CD4-positive, alpha-beta T cell treated with Interleukin-17A for 1 hour (primary cell): ENCODE results near the gene AGPAT3.

Source experiments
- DNase-seq: peaks from one replicate; pipeline ENCODE4 v3.0.0-alpha.2; 2020

The AGPAT3 gene

DNA sequence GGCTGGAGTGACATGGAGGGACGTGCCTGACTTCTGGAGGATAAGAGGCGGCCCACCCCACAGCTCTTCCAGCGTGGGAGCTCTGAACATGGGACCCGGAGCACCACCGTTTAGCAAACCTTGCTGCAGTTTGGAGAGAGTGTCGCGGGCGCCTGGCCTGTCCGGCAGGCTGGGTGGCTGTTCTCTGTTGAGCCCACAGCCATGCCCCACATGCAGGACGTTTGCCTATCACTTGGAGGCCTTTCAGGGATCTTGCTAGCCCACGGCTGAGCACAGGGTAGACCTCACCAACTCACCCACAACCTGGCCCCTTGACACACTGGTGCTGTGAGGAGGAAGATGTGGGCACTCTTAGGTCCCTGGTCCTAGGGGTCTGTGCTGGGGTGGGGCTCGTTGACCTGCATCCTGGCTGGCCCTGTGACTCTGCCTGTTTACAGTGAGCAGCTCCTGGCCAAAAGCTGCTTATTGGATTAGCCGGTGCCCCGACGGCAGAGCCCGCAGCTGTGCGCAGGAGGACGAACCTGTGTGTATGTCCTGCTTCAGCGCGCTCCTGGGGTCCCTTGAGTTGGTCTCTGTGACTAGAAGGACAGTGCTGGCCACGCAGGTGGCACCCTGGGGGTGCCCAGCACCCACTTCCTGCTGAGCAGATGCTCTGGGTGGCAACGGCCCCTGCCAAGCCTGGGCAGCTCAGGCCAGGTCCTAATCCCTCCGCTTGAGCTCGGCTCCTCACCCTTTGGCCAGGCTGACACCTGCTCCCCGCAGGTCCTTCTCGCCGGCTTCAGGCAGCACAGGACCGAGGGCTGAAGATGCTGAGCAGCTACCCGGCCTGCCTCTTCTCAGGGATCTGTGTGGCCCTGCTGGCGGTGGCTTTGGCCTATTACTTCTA is 74.7 kb downstream of the AGPAT3 start:
- DNase-seq: no peak

DNA sequence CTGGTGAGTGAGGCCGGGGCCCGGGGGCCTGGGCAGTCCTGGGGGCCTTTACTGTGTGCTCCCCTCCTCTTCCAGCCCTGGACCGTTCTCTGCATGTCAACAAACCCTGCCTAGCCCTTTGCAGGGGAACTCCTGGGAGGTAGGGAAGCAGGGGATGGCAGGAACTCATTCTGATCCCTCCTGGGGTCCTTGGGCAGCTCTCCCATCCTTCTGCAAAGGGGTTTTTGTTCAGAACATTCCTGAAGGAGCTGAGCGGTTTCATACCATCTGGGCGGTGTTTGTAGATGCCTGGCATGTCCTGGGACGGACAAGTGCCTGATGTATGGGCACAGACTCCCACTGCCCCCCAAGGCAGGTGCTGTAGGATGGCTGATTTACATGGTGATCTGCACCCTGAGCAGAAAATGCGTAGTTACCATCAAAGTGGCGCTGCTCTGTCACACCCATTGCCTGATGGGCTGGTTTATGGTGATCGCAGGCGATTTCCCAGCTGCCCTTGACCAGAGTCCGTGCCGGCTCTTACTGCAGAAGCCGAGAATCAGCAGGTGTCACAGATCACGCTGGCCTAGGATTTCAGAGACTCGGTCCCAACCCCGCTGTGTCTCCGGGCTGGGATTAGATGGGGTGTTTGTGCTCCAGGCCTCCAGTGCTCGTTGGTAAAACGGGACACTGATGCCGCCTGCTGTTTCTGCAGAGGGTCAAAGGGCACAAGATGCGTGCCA is 75.5 kb downstream of the AGPAT3 start:
- DNase-seq: no peak

DNA sequence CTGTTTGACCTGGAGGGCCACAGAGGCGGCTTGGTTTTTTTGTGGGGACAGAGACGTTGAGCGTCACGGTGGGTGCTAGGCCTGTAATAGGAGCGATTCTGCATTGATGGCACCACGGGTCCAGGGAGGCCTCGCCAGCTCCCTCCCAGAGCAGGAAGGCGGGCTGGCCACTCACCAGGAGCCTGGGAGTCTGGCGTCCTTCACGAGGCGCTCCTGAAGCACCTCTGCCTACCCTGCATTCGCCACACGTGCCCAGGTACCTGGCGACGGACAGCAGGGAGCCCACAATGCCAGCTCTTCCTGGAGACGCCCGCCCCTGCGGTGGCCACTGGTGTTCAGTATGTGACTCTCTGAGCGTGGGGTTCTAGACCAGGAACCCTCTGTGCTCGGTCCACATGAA is 77.2 kb downstream of the AGPAT3 start:
- DNase-seq: no peak

DNA sequence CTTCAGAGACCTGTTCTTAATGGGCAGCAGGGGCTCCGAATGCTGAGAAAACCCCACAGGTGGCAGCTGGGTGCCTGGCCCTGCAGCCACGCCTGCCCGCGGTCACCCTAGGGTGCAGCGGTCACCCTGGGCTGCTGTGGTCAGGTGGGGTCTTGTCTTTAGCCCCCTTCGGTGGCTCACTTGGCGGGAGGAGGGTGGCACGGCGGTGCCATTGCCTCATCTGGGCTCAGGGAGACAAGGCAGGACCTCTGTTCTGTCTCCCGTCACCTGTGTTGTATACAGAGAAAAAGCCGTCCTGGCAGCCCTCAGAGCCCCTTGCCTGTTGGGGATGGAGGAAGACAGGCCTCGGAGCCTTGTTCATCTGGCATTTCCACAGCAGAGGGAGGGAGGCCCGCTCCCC is 77.6 kb downstream of the AGPAT3 start:
- DNase-seq: no peak

DNA sequence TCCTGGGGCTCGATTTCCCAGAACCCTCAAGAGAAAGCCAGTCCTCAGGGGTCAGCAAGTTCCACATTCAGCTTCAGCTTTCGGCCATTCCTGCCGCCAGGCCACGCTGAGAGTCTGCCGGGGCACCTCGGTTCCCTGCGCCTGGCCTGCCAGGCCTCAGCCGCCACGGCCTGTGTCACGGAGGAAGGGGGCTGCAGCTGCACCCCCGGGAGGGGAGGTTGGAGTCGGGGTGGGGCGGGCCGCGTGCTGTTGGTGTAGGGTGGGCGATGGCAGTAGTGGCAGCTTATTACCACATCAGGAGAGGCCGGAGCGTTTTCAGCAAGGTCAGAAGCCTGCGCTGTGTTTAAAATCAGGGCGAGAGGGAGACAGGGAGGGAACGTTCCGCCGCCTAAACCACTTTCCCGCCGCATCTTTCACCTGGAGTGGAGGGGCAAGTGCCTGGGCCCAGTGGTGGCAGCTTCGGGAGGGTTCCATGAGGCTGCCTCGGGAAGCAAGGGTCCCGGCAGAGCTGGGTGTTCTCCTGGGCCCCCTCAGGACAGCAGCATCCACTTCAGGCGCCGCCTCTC is 78.6 kb downstream of the AGPAT3 start:
- no peak for DNase-seq

DNA sequence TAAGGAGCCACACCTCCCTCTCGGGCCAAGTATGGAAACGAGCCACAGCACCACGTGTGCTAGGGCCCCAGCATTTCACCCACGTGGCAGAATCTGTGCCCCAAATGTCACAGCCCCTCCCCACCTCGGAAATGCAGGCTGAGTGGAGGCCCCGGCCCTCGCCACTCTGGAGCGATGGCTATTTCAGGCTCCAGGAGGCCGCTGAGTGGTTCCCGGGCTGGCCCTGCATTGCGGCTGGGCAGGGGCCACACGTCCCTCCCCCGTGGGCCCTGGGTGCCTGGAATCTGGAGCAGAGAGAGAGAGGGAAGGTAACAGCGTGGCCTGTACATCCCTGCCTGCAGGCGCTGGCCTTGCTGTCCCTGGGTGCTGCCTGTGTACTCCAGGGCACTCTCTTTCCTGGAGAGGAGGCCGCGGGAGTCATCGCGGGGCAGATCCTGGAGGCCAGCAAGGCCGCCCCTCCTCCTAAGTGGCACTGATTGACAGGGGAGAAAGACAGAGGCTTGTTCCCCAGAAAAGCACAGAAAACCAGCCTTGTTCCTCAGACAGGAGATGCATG is 79.1 kb downstream of the AGPAT3 start:
- DNase-seq: no peak

DNA sequence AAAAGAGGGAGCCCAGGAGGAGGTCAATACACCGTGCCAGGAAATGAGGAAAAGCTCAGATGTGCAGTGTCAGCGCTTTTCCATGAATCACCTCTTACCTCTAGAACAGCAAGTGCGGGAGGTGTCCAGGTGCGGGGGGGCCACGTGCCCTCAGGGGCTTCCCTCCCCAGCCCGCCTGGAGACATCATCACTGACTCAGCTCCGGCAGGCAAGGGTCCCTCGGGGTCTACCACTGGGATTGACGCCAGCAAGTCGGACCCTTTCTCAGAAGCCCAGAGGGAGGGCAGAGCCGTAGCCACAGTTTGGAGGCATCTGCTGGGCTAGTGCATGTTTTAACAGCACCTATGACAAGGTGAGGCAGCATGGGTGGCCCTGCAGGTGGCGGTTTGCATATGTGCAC is 79.7 kb downstream of the AGPAT3 start:
- no peak for DNase-seq

DNA sequence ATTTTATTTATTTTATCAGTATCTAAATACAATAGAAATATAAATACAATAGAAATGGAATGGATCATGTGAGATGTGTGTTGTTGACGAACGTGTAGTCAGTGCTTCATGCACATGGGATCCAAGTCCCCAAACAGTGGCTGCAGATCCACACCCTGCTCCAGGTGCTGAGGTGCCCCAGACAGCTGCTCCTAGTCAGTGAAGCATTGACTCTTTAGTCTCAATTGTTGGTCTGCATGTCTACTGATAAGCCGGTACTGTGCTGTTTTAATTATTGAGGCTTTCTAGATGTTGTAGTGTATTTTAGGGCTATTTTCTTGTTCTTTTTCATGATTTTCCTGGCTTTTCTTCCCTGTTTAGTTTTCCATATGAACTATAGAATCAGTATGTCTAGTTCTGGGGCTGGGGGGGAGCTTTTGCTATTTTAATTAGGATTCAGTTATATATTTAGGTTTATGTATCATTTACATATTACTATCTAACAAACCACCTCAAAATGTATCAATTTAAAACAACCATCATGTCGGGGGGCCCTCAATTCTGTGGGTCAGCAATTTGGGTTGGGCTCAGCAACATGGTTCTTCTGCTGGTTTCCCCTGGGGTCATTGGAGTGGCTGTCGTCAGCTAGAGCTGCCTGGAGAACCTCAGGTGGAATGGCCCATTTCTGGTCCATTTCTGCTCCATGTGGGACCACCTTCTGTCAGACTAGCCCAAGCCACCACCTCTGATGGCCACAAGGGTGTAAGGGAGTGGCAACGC is 83.9 kb downstream of the AGPAT3 start:
- DNase-seq: no peak

DNA sequence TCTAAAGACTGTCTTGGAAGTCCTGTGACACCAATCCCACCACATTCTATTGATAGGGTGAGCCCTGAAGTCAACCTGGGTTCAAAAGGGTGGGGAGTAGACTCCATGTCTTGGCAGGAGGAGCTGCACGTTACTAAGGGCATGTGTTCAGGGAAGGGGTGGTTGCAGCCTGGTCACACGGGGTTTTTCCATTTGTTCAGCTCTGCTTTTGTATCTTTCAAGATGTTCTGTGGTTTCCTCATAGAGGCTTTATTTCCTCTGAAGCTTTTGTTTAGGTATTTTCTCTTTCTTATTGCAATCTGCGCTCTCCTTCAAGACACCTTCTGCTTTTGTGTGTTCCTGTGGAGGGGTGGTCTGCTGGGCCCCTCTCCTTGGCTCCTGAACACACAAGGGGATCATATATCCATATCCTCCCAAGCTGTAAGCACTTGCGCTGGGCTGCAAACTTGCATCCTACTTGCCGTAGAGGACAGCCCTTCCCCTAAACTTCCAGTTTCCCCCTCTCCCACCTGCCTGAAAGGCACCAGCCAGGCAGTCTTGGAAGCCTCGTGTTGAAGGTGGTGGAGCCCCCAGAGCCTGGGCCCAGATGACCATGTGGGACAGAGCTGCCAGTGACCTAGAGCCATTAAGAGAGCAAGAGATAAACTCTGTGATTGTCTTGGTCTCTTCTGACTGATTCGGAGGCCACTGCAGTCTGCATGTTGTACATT is 84.6 kb downstream of the AGPAT3 start:
- DNase-seq: no peak

DNA sequence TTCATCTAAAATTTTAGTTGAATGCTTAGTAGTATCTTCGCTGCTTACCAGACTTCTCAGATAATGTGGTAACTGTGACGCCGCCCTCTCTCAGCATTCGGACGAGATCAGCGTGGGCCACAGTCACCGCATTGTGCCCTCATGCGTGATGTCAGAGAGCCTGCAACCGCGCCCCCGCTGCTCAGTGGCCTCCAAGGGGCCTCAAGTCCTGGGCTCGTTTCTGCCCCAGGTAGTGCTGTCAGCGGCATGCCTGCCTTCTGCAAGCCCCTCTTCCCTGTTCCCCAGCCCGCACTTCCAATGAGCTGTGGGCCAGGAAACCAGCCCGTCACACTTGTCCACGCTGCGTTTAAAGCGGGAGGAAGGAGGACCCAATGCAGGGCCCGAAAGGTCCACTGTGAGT is 85.5 kb downstream of the AGPAT3 start:
- no peak for DNase-seq

DNA sequence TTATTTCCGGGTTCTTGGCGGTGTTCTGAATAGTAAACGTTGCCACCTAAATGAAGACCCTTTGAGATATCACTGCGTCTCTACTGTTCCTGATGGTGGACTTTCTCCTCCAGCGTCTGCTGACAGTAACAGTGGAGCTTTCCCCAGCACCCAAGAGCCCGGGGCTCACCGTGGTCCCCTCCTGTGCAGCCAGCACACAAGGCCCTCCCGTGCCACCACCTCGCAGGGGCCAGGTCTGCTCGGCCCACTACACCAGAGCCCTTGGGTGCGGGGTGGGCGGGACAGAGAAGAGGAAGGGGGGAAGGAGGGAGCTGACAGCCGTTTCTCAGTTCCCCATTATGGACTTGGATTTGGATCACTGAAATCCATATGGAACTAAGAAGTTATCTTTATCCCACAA is 85.9 kb downstream of the AGPAT3 start:
- DNase-seq: no peak

DNA sequence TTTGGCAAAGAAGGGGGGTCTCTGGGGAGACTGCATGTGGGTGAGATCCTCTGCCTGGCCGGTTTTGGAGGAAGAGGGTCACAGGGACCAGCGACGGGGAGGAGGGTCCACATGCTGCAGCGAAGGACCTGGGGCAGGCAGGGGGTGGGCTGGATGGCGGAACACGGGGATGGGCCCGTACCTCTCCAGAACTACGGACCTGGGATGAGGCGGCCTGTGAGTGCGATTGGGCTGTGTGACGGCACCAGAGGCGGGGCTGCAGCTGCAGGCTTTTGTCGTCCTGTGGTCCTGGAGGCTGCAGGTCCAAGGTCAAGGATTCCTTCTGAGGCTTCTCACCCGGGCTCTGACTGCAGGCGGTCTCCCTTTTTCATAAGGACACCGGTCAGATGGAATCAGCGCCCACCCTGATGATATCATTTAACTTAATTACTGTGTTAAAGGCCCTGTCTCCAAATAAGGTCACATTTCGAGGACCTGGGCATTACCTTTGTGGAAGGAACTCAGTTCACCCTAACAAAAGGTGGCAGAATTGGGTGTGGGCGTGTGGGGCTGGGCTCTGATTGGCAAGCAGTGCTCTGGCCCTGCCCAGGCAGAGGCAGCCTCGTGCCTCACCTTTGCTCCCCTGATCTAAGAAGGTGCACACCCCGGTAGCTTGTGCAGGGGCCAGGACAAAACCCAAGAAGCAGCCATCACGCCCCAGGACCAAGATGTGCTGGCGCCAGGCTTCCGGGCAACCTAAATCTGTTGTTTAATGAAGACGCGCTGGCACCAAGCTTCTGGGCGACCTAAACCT is 87.1 kb downstream of the AGPAT3 start:
- no peak for DNase-seq

DNA sequence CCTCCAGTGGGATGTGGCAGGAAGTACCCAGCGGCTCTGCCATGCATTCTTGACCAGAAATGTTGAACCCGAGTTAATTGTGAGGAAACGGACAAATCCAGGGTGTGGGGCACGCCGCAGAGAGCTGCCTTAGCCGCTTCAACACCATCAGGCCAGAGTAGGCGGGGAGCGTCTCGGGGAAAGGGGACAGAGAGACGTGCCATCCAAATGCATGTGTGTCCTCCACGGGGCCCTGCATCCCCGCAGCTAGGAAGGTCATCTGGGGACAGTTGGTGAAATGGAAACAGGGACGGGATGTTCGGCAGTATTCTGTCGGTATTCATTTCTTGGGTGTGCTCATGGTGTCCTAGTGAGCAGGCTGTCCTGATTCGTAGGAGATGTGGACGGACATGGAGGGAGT is 88.0 kb downstream of the AGPAT3 start:
- DNase-seq: no peak

DNA sequence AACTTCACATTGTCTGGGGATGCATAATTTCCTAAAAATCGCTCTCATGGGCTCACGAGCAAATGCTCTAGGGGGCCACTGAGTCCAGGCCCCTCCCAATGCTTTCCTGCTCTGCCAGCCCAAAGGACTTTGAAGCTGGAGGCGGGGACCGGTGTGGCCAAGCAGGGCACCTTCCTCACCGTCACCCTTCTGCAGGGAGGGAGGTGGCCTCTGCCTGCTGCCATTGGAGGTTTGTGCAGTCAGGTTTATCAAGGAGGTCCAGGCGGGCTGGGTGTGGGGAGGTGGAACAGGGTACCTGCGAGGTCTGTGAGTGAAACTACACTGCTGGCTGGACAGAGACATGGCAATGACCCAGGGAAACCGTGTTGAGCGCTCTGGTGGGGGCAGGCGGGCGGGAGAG is 89.0 kb downstream of the AGPAT3 start:
- DNase-seq: no peak

DNA sequence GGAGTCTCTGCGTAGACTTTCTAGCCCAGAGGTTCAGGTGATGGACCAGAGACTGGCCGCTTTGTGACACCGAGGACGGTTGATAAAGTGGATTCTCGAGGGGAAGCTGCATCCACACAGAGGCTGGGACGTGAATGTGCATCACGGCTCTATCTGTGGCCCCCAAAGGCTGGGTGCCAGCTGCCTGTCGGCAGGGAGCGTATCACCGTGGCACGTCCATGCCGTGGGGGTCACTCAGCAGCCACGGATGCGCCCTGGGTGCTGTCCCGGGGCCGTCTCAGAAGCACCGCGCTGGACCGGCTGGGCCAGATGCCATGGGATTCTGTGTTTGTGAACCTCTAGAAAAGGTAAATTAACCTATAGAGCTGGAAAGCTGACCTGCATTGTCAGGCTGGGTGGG is 89.9 kb downstream of the AGPAT3 start:
- no peak for DNase-seq

DNA sequence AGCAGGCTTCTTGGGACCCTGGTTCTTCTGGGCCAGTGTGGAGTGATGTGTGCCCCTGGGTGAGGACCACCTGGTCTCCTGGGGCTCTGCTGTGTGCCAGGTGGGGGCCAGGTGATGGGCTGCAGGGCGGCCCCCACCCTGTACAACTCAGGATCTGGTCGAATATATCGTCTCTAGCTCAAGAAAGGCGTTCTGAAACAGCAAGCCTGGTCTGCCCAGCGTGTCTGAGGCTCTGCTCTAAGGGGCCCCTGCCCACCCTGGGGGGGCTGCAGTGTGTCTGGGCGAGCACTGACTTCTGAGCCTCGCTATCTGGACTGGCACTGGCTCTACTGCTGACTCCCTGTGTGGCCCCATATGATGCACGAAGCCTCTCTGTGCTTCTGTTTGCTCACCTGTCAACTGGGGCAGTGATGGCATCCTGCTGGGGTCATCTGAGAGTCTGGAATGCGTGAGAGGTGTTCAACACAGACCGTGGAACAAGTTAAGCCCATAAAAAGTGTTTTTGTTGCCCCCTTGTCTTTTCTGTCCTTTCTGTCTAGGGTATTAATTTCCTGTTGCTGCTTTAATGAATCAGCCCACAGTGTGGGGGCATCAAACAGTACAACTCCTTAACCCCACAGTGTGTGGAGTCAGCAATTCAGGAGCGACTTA is 91.1 kb downstream of the AGPAT3 start:
- no peak for DNase-seq

DNA sequence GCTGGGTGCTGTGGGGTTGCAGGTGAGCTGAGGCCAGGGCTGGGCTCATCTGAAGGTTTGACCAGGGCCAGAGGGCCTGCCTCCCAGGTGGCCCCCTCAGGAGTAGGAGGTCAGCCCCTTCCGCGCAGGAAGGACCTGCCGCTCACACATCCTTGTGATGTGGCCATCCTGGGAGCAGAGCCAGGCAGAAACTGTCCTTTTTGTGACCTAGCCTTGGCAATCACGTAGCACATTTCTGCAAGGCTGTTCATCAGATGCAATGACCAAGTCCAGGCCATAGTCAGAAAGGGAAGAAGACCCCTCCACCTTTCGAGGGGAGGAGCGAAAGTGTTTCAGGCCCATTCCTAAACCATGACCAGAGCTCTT is 91.6 kb downstream of the AGPAT3 start:
- DNase-seq: no peak

DNA sequence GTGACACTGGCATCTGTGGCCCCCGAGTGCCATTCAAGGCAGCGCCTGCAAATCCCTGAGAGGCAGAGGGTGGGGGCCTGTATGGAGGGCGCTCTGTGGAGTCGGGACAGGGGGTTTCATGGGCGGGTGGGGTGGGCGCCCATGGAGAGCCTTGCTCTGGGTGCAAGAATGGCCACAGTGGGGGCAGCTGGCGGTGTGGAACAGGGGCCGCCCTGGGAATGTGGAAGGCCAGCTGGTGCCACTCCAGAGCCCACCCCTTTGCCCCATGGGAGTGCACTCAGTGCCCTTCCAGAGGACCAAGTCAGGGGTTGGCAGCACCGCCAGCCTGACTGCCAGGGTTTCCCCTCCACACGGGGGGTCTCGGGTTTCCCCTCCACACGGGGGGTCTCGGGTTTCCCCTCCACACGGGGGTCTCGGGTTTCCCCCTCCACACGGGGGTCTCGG is 92.1 kb downstream of the AGPAT3 start:
- DNase-seq: no peak

DNA sequence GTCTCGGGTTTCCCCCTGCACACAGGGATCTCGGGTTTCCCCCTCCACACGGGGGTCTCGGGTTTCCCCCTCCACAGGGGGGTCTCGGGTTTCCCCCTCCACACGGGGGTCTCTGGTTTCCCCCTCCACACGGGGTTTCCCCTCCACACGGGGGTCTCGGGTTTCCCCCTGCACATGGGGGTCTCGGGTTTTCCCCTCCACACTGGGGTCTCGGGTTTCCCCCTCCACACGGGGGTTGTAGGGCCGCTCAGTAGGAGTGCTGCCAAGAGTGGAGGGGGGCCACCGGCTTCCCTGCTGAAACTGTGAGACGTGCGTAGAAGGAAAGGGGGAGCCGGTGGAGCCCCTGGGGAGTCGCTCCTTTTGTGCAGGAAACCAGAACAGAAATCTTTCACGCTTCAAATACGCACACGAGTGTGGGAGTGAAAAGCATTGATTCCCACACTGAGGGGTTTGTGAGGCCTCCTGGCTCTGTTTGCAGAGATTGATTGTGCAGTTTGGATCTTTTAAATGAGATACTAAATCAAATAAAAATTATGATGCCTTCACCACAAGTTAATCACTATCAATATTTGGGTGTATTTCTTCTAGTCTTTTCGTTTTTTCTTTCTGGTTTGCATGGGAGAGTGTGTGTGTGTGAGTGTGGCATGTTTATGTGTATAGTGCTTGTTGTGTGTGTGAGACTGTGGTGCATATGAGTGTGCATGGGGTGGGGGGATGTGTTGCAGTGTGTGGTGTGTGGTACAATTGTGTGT is 92.8 kb downstream of the AGPAT3 start:
- no peak for DNase-seq
